ENCODE results near the gene CSF3R.
A peak's percentile ranks its signal among the peaks of the same experiment; 100 is the strongest.

CSF3R gene

GRCh38 chr1:36482724-36483388 is at the start of gene CSF3R:
Gene CSF3R, minus strand, starts transcription at chr1:36482913. Its CDS starts 3,417 bp downstream, at chr1:36479496.
- DNase-seq, result no peak

GRCh38 chr1:36531833-36532232 is 49.1 kb upstream of the CSF3R start:
- DNase-seq, result no peak

- no peak for DNase-seq
Observed at GRCh38 chr1:36530791-36531190, 48.1 kb upstream of the CSF3R start.

- DNase-seq, result no peak
Observed at GRCh38 chr1:36530261-36530660, 47.5 kb upstream of the CSF3R start.

- no peak for DNase-seq
Observed at GRCh38 chr1:36529769-36530260, 47.1 kb upstream of the CSF3R start.

- DNase-seq, result no peak
Observed at GRCh38 chr1:36528361-36529349, 45.9 kb upstream of the CSF3R start.

- DNase-seq, result no peak
Observed at GRCh38 chr1:36525166-36525565, 42.5 kb upstream of the CSF3R start.

- no peak for DNase-seq
Observed at GRCh38 chr1:36524359-36525062, 41.8 kb upstream of the CSF3R start.

- DNase-seq, result no peak
Observed at GRCh38 chr1:36523850-36524249, 41.1 kb upstream of the CSF3R start.

- DNase-seq, result no peak
Observed at GRCh38 chr1:36523230-36523495, 40.5 kb upstream of the CSF3R start.

GRCh38 chr1:36522461-36523229 is 39.9 kb upstream of the CSF3R start:
- DNase-seq, result no peak

- DNase-seq, result no peak
Observed at GRCh38 chr1:36522021-36522420, 39.3 kb upstream of the CSF3R start.

- no peak for DNase-seq
Observed at GRCh38 chr1:36520771-36521420, 38.2 kb upstream of the CSF3R start.

- no peak for DNase-seq
Observed at GRCh38 chr1:36520056-36520455, 37.3 kb upstream of the CSF3R start.

- no peak for DNase-seq
Observed at GRCh38 chr1:36517011-36517771, 34.5 kb upstream of the CSF3R start.

- DNase-seq, result peak; percentile 42
Observed at GRCh38 chr1:36516372-36517010, 33.8 kb upstream of the CSF3R start.

GRCh38 chr1:36515315-36516138 is 32.8 kb upstream of the CSF3R start:
- no peak for DNase-seq

- no peak for DNase-seq
Observed at GRCh38 chr1:36514501-36514900, 31.8 kb upstream of the CSF3R start.

GRCh38 chr1:36513676-36514473 is 31.2 kb upstream of the CSF3R start:
- no peak for DNase-seq

All from activated T-cell treated with anti-CD3 and anti-CD28 coated beads, Interleukin-2, amount 50 U/mL, for 1 hour (primary cell).